Measurements from ENCODE around the gene PDRG1.
"Not testable (repeated sequence)": the region's sequence is repeated elsewhere in the genome, so short reads cannot be mapped to it uniquely, and the experiment has no call there.

The PDRG1 gene

DNA sequence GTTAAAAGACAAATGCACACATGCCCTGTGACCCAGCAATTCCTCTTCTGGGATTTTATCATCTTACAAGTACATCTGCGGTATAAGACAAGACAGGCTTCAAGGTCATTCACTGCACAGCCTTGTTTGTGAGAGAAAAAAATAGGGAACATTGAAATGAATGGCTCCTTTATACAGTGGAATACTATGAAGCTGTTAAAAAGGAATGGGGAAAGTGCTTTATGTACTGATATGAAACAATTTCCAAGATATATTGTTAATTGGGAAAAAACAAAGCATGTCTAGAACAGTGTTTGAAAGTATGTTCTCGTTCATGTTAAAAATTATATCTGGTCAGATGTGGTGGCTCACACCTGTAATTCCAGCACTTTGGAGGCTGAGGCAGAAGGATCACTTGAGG, 25.4 kb downstream of the PDRG1 start:
- no peak for DNase-seq (ENCODE audit: low read depth)

DNA sequence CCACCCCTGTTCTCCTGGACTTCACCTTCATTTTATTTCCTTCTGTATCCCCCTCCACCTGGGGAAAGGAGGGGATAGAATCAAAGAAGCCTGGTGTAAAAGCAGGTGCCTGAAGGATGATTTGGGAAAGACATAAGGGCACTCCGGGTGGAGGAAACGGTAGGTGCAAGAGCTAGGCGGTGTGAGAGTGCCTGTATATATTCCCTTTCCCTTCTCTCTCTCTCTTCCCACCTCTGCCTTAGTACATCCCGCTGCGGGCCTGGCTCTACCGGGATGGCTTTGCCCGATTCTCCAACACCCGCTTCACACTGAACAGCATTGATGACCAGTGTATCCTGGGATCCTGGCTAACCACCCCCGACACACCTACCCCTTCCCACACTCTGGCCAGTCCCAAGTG, 26.2 kb downstream of the PDRG1 start:
- DNase-seq (ENCODE audit: low read depth), result no peak

DNA sequence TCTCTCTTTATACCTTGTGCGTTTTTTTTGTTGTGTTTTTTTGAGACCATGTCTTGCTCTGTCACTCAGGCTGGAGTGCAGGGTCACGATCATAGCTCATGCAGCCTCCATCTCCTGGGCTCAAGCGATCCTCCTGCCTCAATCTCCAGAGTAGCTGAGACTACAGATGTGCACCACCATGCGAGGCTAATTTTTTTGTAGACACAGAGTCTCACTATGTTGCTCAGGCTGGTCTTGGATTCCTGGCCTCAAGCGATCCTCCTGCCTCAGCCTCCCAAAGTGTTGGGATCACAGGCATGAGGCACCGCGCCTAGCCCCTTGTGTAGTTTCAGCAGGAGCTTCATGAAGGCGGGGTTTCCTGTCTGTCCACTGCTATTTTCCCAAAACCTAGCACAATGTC, 27.3 kb downstream of the PDRG1 start:
- no peak for DNase-seq (ENCODE audit: low read depth)

DNA sequence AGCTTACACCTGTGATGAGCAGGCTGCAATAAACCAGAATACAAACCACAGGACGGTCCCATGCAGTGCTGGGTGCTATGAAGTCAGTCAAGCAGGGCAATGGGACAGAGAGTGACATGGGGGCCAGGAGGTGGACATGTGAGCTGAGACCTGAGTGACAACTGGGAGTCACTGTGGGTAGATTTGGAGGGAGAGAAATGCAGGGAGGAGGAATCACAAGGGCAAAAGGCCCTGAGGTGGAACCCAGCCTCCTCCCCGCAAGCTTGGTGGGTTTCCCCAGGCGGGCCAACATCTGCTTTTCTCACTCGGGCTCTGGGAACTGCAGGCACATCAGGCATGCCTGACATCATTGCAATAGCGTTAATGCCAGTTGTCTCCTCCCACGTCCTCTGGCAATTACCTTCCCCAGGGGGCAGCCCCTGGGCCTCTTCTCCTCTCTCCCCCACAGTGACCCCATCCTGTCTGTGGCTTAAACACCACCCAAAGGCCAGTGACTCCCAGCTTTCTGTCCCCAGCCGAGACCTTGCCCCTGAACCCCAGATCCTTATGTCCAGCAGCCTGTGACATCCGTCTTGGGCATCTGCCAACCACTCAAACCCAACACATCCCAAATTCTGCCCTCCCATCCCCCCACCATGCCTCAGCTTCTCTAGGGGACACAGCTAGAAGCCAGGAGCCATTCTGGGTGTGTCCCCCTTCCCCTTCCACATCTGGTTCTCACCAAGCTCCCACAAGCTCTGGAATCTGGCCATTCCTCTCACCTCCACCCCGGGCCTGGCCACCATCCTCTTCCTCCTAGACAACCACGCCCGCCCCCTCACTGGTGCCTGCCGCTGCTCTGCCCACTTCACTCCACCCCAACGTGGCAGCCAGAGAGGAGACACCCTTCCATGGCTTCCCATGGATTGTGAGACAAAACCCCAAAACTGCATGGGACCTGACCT, 28.2 kb downstream of the PDRG1 start:
- no peak for DNase-seq (ENCODE audit: low read depth)

DNA sequence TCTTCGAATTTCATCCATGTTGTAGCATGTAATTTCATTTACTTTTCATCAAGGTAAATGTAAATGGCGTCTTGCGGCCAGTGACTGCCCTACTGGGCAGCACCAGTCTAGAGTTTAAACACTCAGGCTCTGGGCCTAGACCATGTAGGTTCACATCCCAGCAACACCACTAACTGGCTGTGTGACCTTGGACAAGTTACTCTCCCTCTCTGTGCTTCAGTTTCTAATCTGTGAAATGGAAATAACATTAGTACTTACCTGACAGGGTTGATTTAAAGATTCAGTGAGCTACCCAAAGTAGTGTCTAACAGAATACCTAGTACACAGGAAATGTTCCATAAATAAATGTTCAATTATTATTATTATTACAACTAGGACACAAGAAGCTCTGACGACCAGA, 29.3 kb downstream of the PDRG1 start:
- no peak for DNase-seq (ENCODE audit: low read depth)

DNA sequence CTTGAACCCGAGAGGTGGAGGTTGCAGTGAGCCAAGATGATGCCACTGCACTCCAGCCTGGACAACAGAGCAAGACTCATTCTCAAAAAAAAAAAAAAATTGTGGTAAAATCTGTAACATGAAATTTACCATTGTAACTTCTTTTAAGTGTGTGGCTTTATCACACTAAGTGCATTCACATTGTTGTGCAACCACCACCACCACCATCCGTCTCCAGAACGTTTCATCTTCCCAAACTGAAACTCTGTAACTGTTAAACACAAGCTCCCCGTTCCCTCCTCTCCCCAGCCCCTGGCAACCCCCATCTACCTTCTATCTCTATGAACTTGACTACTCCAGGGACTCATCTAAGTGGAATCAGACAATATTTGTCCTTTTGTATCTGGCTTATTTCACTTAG, 29.7 kb downstream of the PDRG1 start:
- DNase-seq (ENCODE audit: low read depth), result no peak

DNA sequence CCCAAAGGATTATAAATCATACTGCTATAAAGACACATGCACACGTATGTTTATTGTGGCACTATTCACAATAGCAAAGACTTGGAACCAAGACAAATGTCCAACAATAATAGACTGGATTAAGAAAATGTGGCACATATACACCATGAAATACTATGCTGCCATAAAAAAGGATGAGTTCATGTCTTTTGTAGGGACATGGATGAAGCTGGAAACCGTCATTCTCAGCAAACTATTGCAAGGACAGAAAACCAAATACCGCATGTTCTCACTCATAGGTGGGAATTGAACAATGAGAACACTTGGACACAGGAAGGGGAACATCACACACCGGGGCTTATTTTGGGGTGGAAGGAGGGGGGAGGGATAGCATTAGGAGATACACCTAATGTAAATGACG, 30.4 kb downstream of the PDRG1 start:
- DNase-seq (ENCODE audit: low read depth), result not testable (repeated sequence)

DNA sequence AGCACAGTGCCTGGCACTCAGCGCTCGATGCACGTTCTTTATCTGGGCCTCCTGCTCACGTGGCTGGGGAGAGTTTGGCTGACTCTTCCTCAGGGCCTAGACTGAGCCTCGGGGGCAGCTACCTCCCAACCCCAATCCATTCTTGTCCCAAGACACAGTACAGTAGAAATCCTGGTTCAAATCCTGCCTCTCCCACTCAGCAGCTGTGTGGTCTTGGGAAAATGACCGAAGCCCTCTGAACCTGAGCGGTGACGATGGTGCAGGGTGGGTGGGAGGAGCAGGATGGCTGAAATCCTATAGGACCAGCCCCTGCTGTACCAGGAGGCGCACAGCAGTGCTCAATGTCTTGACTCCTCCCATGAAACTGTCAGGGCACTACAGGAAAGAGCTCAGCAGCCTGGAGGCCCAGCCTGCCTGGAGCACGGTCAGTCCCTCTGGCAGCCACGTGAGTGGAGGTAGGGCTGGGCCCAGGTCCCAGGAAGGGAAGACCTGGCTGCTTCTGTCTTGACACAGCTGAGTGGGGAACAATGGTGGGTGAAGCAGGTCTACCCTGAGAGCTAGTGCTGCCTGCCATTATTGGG, 31.5 kb downstream of the PDRG1 start:
- no peak for DNase-seq (ENCODE audit: low read depth)

DNA sequence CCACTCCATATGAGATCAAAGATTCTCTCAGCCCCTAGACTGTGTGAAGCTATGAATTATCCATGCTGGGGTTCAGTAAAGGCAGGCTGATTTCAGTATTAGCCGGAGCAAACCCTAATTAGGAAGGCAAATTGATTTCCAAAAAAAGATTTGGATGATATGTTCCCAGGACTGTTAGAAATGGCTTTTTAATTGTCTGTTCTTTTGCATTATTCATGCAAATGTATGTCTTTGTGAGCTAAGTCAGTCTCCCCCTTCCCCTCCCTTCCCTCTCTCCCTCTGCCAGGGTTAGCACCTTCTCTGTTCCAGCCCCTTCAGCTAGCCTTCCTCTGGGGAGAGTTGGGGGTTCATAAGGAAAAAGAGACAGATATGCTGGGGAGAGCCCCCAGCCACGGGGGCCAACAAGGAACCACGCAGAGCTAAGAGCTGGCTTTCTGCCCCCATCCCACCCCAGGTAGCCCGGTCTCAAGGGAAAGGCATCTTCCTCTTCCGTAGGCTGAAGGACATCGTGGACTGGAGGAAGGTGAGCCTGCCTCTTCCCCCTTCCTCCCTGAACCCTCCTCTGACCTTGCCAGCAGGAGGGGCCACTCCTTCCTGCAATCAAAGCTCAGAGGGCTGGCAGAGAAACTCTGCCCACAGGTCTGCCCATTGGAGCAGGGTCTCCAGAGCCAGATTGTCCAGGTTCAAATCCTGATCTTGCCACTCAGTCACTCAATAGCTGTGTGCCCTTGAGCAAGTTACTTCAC, 32.3 kb downstream of the PDRG1 start:
- DNase-seq (ENCODE audit: low read depth), result no peak

DNA sequence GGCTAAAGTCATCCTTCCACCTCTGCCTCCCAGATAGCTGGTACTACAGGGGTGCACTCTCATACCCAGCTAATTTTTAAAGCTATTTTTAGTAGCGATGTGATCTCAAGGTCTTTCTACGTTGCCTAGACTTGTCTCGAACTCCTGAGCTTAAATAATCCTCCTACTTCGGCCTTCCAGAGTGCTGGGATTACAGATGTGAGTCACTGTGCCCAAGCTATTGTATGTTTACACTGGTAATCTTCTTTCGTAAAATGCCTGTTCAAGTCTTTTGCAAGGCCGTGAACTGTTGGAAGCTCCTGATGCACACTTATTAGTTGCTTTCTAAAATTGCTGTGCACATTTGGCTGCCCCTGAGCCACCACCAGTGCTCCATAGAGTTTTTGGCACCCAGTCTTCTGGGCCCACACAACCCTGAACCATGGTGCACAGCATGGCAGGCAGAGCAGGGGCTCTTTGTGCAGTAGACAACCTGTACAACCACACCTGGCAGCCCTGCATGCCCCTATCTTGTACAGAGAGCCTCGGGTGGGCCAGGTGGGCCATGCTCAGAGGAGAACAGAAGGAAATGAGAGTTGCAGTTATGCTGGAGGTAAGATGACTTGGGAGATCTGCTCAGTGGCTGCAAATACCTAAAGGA, 33.3 kb downstream of the PDRG1 start:
- DNase-seq (ENCODE audit: low read depth), result no peak

DNA sequence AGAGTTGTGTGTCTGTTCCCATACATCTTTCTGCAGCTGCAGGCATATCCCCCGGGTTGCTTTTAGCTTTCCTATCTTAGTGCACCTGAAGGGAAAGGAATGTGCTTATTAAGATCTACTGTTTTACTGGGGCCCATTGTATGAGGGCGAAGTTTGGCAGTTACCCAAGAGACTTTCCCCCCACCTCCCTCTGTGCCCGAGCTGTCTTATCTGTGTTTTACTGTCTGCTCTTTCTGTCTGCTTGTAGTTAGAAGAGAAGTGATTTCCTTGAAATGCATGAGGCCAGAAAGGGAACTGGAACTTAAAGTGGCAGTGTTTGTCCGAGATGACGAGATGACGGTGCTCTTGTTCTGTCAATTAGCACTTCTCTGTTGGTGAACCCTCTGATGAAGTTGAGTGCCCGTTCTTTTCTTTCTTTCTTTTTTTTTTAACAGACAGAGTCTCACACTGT, 33.9 kb downstream of the PDRG1 start:
- DNase-seq (ENCODE audit: low read depth), result not testable (repeated sequence)

DNA sequence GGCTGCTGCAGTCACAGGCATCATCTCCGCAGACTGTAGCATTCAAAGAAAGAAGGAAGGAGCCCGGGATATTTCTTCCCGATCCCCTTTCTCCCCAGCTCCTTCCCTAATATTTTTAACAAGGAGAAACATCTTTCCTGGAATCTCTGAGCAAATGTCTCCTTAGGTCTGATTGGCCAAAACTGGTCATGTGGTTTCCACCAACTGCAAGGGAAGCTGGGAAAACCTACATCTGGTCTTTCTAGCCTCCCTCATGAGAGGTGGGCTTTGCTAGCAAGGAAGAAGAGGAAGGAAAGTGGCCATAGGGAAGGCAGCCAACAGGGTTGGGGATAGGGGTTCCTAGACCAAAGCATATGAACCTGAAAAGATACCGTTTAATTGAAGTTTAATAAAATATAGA, 35.1 kb downstream of the PDRG1 start:
- no peak for DNase-seq (ENCODE audit: low read depth)

DNA sequence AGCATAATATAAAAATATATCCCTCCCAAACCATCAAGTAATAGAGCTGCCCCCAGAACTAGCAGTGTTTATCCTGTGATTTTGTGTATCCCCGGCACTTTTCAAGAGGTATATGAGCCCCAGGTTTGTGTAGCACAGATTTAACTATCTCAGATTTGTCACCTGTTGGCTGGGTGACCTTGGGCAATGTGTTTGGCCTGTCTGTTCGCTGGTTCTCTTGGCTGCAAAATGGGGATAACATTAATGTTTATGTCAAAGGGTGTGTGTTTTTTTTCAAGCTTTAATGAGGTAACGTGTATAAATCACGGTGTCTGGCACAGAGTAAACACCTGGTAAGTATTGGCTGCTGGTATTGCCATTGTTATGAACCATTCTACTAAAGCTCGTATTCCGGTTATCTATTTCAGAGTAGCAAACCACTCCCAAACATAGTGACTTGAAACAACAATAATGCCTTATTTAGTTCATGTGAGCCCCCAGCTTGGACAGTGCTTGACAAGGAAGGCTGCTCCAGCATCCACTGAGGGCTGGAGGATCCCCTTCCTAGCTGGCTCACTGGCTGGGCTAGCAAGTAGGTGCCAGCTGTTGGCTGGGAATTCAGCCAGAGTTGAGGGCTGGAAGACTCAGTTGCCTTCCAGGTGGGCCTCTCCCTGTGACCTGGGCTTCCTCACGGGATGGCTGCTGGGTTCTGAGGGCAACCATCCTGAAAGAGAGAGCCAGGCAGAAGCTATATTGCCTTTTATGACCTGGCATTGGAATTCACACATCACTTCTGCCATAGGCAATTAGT, 36.2 kb downstream of the PDRG1 start:
- DNase-seq (ENCODE audit: low read depth), result no peak

DNA sequence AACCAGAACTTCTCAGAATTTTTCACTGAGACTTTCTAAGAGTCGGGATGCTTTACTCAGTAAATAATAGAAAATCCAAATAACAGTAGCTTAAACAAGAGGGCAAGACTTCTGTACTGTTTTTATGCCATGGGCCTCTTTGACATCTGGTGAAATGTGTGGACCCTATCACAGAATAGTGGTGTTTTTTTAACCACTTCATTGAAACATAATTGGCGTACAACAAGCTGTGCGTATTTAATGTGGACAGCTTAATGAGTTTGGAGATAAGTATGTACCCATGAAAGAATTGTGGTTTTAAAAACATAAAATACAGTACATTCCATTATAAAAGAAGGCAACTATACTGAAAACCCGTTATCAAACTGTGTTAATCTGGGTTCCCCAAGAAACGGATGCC, 37.7 kb downstream of the PDRG1 start:
- DNase-seq (ENCODE audit: low read depth), result no peak

DNA sequence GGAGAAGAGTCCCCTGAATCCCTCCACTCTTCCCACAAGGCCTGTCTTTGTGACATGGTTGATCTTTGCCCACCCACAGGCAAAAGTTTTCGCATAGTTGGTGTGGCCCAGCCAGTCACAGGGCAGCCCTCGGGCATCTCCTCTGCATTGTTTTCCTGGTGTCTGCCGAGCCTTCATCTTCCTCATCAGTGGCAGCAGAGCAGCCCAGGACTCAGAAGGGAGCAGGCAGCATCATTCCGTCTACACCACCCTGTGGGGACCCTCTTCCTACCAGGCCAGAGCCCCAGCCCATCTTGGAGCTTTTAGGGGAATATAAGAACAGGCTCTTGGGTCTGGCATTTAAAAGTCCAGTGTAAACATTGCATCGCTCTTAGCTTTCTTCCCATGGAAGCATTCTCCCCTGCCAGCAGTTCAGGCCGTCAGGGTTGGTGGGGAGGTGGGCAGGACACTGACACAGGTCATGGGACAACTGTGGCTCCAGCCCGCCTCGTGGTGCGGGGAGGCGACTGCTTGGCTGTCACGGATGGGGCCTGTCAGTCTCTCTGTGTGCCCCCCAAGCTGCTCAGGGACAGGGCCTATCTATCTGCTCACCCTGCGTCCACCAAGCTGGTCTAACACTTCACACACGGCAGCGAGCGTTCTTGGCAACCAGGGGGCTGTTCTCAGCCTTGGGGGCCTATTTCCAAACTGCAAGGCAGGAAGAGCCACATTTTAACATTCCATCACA, 38.3 kb downstream of the PDRG1 start:
- no peak for DNase-seq (ENCODE audit: low read depth)

DNA sequence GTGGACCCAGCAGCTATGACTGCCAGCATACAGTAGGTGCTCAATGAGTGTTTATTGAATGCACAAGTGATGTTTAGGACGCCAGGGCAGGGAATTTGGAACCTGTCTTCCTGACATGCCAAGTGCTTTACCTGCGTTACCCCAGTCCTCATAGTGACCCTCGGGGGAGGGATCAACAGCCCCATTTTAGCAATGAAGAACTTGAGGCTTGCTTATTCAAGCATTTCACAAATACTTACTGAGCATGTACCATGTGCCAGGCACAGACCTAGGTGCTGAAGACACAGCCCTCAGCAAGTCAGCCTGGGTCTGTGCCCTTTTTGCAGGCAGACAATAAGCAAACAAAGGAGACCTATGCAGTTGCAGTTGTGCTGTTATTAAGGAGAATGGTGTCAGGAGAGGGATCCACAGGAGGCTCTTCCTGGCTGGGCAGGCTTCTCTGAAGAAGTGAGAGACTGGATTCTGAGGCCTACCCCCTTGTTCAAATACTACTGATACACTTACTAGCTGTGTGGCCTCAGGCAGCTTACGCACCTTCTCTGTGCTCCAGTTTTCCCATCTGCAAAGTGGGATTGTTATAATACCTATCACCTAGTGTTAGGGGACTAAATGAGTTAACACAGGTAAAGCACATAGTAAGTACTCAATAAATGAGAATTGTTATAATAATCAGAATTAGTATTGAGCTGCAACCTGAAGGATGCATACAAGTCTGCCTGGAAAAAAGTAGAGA, 41.6 kb downstream of the PDRG1 start:
- no peak for DNase-seq (ENCODE audit: low read depth)

DNA sequence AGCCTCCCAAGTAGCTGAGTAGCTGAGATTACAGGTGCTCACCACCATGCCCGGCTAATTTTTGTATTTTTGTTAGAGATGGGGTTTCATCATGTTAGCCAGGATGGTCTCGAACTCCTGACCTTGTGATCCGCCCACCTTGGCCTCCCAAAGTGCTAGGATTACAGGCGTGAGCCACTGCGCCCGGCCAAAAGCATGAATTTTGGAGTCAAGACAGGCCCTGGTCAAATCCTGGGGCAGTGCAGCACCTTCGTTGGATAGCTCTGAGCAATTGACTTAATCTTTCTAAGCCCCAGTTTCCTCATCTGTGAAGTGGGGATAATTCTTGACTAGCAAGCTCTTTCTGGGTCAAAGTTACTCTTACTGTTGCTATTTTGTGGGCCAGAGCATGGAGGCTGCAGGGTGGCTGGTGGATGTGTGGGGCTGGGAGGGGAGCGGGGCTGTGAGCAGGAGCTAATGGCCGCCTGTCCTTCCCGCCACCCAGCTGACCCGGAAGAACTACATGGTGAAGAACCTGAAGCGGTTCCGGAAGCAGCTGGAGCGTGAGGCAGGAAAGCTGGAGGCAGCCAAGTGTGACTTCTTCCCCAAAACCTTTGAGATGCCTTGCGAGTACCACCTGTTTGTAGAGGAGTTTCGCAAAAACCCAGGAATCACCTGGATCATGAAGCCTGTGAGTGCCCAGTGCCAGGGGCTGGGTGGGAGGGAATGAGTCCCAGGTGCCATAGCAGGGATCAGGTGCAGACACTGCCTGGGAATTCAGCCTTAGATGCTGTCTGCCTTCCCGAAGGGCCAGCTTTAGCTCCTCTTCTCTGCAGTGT, 42.4 kb downstream of the PDRG1 start:
- no peak for DNase-seq (ENCODE audit: low read depth)

DNA sequence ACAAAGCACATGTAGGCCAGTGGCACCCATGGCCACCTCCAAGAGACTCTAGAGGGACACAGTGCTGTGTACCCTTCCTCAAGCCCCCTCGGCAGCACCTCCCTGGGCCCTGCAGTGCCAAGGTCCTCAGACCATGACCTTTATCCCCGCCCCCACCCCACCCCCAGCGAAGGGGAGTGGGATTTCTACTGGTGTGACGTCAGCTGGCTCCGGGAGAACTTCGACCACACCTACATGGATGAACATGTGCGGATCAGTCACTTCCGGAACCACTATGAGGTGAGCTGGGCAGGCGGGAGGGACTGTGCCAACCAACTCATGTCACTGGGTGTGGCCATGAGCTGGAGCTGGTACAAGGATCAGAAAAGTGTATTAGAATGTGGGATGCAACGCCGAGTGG, 43.4 kb downstream of the PDRG1 start:
- DNase-seq (ENCODE audit: low read depth), result no peak

DNA sequence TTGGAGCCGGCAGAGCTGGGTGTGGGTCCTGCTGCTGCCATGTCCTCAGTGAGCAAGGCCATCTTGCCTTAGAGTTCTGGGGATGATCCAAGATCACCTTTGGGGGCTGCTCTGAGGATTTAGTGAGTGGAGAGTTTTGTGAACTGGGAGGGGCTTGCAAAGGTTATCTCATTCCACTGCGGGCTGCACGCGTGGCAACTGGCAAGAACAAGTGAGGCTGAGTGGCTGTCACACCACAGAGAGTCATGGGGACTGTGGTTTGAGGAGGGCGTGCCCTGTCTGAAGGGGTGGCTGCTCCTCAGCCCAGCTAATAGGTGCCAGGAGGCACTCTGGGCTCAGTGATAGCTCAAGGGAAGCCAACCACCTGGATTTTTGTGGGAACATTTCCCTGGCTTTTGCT, 43.8 kb downstream of the PDRG1 start:
- no peak for DNase-seq (ENCODE audit: low read depth)
